HG02884 (cell line): Measurements from ENCODE around the gene CEL.
"Not testable (repeated sequence)": the region's sequence is repeated elsewhere in the genome, so short reads cannot be mapped to it uniquely, and the experiment has no call there.

Experiments
- ATAC-seq: cut with Tn5 transposase; IDR thresholded peaks from one replicate; pipeline ENCODE4 v1.9.1; 2021; ENCODE audit warnings: mild to moderate bottlenecking, moderate library complexity; ENCODE audit not compliant: unreplicated experiment

Gene CEL

DNA sequence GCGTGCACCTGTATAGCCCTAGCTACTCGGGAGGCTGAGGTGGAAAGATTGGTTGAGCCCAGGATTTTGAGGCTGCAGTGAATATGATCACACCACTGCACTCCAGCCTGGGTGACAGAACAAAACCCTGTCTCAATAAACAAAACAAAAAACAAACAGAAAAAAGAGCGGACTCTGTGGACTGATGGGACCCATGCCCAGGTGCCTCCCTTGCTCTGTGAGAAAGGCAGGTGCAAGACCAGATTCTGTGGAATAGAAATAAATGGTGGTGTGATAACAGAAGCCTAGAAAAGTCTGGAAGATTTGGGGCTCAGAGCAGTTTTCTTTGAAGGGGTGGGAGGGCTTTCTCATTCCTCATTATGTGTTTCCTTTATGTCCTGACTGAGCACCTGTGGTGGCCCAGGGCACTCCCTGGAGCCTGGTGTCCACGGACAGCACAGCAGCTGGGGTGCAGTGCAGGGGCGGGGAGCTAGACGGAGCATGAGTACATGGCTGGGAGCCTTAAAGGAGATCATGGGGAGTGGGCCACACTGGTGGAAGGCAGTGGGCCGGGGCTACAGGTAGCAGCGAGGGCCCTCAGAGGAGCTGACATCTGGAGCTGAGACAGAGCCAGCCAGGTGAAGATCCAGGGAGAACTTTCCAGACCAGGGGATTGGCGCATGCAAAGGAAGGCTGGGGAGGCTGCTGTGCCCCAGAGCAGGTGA lies 15.4 kb upstream of the CEL start:
- ATAC-seq = no peak

DNA sequence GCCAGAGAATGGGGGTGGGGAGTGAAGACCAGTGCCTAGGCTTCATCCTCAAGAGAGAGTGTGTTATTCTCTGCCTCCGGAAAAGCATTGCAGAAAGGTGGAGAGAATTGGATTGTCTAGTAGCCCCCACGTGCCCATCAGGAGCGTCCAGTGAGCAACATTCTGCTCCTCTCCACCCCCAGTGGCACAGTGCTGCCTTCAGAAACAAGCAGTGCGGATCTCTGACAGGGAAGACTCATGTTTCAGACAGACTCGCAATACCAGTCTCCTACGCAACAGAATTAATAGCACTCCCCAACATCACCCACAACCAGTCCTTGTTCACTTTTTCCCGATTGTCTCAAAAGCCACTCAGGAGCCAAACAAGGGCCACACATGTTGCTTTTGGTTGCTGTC lies 14.9 kb upstream of the CEL start:
- no peak for ATAC-seq

DNA sequence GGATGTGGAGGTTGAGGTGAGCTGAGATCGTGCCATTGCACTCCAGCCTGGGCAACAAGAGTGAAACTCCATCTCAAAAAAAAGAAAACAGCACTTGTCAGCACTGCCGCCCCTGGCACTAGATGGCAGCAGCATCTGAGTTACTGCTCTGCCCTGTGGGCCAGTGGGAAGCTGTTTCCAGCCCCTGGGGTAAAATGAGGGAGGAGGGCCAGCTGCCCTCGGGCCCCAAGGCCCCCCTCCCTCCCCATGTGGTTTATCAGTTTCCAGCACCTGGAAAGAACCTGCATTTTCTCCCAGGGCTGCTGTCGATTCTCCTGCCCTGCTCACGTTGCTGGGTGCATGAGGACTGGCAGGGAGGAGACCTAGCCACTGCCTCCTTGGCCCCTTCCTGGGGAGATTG lies 13.2 kb upstream of the CEL start:
- no peak for ATAC-seq

DNA sequence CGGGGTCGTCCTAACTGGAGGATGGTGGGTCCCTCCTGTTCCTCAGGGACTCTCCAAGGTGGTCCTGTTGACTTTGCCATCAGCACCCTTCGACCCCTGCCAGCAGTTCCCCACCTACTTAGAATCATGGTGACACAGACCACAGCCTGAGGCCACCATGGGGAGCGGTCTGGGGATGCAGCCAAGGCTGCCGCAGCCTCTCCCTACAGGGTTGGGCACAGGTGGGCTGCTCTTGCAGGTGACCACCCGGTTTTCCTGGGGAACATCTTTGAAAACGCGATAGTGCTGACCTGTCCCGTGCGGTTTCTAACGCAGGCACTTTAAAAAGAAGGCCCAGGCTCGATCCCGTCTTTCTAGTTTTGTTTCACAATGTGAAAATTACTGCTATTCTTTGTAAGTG lies 12.7 kb upstream of the CEL start:
- no peak for ATAC-seq

DNA sequence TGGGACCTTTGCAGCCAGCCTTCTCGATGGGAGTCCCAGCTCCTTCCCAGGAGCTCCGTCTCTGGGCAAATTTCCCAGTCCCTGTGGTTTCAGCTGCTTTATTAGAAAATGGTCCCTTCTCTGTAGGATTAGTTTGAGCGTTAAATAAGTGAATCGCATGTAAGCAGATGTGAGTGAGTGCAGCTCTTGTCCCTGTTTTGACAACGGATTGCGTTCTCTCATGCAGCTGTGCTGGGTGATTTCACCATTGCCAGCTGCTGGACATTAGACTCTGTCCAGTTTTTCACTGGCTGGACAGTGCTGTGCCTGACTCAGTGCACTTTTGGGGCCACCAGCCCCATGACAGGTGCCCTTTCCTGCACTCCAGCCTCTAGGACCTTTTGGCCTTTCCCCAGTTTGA lies 11.6 kb upstream of the CEL start:
- no peak for ATAC-seq

DNA sequence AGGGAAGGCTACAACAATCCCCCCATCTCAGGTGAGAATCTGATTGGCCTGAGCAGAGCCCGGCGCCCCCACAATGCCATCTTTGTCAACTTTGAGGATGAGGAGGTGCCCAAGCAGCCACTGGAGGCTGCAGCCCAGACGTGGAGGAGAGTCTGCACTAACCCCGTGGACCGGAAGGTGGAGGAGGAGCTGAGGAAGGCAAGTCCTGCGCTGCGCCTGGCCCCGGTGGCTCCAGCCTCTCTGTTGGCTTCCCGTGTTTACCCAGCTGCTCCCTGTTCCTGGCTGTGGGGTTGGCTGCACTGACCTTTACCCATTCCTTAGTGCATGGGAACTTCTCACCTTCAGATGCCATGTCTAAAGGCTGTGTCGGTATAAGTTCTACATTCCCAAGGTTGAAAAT lies 11.0 kb upstream of the CEL start:
- ATAC-seq = no peak

DNA sequence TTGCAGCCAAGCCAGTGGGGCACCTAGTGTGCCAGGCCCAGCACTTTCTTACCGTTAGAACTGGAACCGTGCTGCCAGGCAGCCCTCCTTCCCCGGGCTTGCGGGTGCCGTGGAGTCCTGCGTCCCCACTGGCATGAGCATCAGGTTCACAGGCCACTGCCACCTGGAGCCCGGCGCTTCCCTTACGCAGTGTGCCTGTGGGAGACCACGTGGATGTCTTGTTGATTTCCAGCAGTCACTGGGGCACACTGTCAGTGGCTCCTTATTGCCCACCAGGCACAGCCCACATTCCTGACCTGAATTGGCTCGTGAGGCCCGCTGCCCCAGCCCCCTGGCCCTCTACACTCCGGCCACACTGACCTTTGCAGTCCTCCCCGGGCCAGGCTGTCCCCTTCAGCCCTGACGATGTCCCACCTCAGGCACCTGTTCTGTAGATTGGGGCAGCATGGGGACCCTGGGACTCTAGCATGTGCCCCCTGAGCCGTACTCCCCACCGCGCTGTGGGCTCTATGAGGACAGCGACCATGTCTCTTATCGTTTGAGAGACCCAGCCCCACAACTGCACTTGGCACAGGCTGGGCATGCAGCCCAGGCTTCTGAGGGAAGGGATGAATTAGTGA lies 10.4 kb upstream of the CEL start:
- ATAC-seq = no peak

DNA sequence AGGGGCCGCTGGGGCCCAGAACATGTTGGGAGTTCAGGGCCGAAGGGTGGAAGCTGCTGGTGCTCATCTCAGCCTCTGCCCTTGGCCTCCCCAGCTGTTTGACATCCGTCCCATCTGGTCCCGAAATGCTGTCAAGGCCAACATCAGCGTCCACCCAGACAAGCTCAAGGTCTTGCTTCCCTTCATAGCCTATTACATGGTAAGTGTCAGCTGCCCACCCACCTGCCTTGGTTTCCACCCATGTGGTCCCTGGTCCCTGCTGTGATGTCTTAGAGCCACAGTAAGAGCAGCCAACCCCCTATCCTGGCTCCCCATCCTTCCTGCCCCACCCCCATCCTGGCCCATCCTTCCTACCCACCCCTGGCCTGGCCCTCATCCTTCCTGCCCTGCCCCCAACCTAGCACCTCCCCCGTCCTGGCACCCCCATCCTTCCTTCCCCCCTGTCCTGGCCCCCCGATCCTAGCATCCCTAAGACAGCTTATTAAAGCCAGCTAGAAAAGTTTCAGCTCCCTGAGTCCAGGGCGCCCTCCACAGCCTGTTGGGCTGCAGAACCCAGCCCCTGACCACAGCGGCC lies 9.7 kb upstream of the CEL start:
- no peak for ATAC-seq

DNA sequence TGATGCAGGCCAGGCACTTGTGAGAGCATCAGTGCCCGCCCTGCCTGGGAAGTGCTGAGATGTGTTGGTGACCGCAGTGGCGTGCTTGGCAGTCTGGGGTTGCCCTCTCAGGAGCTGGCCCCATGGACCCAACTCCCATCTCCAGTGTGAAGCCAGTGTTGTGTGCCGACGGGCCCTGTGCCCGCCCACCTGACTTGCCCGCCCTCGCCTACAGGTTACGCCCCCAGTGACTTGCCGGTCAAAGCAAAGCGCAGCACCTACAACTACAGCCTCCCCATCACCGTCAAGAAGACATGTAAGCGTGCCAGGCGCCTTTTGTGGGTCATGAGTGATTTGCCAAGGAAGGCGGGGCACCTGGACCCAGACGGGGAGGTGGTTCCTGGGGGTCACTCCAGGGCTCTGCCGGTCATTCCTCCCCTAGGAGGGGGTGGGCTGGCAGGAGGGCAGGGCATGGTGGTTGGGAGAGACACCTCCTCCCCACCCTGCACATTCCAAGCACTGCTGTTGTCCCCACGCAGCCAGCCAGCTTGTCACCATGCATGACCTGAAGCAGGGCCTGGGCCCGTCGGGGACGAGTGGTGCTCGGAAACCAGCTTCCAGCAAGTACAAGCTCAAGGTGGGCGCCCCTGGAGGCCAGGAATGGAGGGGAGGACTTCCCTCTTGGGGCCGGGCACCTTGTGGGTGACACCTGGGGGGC lies 7.4 kb upstream of the CEL start:
- ATAC-seq = no peak

DNA sequence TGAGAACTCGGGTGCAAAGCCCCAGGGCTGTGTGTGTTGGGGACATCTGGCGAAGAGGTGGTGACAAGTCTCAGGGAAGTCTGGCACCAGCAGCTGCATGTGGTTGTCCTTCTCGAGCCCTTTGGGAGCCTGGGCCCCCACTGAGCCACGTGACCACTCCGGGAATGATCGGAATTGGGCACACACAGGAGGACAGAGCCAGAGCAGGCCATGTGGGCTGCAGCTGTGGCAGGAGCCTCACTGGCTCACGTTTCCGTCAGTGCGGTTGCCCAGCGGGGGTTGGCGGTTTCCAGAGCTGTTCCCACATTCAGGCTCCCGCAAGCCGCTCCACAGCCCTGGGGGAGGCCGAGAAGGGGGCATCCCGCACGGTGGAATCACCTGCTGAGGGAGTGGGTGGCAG lies 6.8 kb upstream of the CEL start:
- ATAC-seq = no peak

DNA sequence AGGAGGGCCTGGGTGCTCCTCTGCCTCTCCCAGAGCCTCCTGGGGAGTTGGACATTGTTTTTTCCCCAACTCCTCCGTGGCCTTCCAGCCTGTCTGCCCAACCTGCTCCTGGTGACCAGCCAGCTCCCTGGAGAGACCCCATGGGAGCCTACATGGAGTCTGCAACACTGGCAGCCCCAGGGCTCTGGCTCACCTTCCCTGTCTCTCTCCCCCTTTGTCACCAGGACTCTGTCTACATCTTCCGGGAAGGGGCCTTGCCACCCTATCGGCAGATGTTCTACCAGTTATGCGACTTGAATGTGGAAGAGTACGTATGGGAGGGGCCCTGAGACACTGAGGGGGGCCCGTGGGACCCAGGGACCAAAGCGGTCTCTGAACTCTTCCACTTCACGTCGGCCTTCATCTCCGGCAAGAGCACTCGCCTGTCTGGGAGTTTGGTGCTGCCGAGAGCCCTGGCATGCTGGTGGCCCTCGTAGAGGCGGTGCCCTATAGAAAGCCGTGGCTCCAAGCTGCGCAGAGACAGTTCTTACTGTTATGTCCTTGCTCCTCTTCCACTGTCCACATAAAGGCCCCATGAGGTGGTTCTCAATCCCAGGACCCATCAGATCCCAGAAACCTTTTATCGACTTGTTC lies 5.9 kb upstream of the CEL start:
- no peak for ATAC-seq

DNA sequence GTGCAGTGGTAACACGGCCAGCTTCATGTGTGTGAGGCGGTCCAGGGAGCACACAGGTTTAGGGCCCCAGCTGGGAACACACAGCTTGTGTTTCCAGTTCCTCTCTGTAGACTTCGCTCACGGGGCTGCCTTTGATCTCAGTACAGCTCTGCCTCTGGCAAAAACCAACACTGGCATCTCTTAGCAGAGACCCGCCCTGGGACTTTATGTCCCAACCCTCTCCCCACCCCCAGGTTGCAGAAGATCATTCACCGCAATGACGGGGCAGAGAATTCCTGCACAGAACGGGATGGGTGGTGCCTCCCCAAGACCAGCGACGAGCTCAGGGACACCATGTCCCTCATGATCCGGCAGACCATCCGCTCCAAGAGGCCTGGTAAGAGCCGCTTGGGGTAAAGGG lies 5.2 kb upstream of the CEL start:
- ATAC-seq = no peak

DNA sequence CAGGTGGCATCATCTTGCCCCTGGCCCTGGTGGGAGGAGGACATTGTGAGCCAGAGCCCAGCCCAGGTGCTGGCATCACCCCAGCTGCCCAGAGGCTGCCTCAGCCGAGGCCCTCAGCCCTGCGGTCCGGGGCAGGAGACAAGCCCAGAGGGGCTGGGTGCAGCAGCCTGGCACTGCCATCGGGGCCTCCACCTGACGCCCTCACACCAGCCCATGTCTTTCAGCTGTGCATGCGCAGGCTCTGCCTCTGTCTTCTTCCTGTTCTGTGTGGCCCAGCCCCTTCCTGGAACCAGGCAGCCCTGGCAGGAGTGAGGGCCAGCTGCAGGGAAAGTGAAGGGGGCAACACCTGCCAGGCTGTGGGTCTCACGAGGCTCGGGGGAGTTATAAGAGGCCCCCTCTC lies 4.8 kb upstream of the CEL start:
- no peak for ATAC-seq

DNA sequence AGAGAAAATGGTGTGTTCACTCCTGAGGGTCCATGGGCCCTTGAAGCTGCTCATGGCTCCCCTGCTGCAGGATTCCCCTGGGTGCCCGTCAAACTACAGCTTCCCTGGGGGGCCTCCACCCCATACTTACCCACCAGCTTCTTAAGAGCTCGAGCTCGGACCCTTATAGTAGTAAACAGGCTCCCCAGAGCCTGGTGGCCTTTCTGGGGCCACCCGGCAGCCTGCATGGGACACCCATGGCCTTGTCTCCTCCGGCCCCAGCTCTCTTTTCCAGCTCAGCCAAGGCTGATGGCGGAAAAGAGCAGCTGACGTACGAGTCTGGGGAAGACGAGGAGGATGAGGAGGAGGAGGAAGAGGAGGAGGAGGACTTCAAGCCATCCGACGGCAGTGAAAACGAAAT lies 4.2 kb upstream of the CEL start:
- no peak for ATAC-seq

DNA sequence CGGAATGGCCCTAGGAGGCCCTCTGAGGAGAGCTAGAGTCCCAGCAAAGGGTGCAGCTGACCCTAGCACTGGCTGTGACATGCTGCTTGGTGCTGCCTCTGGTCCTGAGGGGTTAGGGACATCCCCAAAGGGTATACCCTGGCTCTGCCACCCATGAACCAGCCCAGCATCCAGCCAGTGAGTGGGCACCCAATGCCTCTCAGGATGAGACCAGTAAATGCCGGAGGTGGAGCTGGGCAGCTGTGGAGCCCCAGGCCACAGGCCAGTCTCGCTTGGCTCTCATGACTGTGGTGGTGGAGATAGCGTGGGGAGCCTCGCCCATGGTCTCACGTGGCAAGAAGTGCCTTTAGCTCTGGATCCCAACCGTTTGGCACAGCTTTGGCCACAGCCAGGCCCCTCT lies 3.7 kb upstream of the CEL start:
- no peak for ATAC-seq

DNA sequence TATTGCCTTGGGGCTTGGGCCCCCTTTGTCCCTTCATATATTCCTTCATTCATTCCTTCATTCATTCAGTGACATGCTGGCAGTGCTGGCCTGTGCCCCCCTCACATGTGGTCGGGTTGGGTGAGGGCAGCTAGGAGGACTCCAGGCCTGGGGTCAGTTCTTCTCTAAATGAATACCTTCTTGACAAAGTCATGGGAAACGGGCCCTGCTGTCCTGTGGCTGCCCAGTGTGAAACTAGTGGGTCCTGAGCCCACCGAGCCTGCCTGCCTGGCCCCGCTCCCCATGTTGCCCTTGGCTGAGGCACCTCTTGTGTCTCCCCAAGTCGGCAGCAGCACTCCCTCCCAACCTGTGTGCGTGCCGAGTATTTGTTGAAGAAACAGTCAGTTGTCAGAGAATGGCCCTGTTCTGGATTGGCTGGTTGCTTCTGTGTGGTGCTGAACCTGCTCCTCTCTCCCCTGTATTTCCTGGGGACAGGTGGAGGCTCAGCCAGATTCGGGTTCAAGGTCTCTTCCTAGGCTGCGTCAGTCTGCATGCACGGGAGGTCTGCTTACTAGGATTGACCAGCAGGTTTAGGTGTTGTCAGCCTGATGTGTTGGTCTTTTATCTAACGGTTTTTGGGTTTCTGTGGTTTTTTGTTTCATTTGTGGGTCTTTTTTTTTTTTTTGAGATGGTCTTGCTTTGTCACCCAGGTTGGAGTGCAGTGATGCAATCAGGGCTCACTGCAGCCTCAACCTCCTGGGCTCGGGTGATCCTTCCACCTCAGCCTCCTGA lies 3.0 kb upstream of the CEL start:
- ATAC-seq = no peak

DNA sequence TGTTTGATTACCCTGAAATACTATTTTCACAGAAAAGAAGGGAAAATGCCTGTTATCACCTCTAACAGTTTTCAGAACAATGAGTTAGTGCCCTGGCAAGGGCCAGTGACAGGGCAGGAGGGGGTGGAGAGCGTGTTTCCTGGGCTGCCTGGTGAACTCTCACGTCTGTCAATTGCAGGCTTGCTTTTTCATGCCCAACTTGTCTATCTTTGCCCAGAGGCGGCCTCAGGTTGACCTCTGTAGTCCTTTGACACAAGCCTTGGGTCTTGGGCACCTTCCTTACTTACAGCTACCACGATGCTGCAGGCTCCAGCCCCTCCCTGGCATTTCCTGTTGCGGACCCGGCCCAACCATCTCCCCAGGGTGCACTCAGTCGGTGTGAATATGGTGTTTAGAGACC lies 2.2 kb upstream of the CEL start:
- no peak for ATAC-seq

DNA sequence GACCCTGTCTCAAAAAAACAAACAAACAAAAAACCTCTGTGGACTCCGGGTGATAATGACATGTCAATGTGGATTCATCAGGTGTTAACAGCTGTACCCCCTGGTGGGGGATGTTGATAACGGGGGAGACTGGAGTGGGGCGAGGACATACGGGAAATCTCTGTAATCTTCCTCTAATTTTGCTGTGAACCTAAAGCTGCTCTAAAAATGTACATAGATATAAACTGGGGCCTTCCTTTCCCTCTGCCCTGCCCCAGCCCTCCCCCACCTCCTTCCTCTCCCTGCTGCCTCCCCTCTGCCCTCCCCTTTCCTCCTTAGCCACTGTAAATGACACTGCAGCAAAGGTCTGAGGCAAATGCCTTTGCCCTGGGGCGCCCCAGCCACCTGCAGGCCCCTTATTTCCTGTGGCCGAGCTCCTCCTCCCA lies 1.4 kb upstream of the CEL start:
- no peak for ATAC-seq

DNA sequence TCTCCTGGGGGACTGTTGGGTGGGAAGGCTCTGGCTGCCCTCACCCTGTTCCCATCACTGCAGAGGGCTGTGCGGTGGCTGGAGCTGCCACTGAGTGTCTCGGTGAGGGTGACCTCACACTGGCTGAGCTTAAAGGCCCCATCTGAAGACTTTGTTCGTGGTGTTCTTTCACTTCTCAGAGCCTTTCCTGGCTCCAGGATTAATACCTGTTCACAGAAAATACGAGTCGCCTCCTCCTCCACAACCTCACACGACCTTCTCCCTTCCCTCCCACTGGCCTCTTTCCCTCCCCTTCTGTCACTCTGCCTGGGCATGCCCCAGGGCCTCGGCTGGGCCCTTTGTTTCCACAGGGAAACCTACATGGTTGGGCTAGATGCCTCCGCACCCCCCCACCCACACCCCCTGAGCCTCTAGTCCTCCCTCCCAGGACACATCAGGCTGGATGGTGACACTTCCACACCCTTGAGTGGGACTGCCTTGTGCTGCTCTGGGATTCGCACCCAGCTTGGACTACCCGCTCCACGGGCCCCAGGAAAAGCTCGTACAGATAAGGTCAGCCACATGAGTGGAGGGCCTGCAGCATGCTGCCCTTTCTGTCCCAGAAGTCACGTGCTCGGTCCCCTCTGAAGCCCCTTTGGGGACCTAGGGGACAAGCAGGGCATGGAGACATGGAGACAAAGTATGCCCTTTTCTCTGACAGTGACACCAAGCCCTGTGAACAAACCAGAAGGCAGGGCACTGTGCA lies 590 bp upstream of the CEL start:
- ATAC-seq = not testable (repeated sequence)

DNA sequence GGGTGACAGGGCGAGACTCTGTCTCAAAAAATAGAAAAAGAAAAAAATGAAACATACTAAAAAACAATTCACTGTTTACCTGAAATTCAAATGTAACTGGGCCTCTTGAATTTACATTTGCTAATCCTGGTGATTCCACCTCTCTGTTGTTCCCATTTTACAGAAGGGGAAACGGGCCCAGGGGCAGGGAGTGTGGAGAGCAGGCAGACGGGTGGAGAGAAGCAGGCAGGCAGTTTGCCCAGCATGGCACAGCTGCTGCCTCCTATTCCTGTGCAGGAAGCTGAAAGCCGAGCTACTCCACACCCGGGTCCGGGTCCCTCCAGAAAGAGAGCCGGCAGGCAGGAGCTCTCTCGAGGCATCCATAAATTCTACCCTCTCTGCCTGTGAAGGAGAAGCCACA lies 788 bp downstream of the CEL start:
- ATAC-seq = not testable (repeated sequence)
